ENCODE results near the gene DNAAF5. TPM values are rescaled to one million over a fixed set of nuclear protein-coding genes. Genes with fewer than 3 reads are reported as not detected.

The DNAAF5 gene
- total RNA-seq: 15.3 to 23.2 TPM (median 16.6 TPM) in 3 replicates
- long read RNA-seq, transcript DNAAF5-201 (13 exons, 3,410 nt): major isoform, 59 of 77 reads
- long read RNA-seq, partial matches to known transcripts: 6 of 77 reads
- long read RNA-seq, other reads (novel, unspliced or antisense): 11 of 77 reads

- Mint-ChIP-seq H3K27ac (ENCODE audit: unreplicated experiment) (no peak within 1 kb of the TSS), H3K36me3 (ENCODE audit: low read depth) (peaks cover 13% of the 10 kb centered on the region), H3K4me3 (ENCODE audit: unreplicated experiment) (peak within 1 kb of the TSS; percentile 79), H3K4me1 (ENCODE audit: low read depth) (peaks cover 32% of the 10 kb centered on the region), H3K27me3 (ENCODE audit: low read depth) (no peaks in the 10 kb centered on the region), H3K9me3 (ENCODE audit: low read depth) (peaks cover 6% of the 10 kb centered on the region)
- TF ChIP-seq CTCF (IDR thresholded peaks at IDR 0.05): no peak
- peak; percentile 67 for DNase-seq (ENCODE audit: low spot score)
Measured at GRCh38 chr7:726084-726853, at the start of gene DNAAF5. Gene DNAAF5, plus strand, starts transcription at chr7:726699. Its CDS starts 22 bp downstream, at chr7:726721.

- peaks cover 5% of the 10 kb centered on the region for H3K4me1 Mint-ChIP-seq (ENCODE audit: low read depth)
- H3K27me3 Mint-ChIP-seq (ENCODE audit: low read depth): no peaks in the 10 kb centered on the region
Measured at GRCh38 chr7:676972-677385, 49.5 kb upstream of the DNAAF5 start.

GRCh38 chr7:680411-681127, 45.9 kb upstream of the DNAAF5 start:
- no peak for TF ChIP-seq CTCF (IDR thresholded peaks at IDR 0.05)
- Mint-ChIP-seq H3K27ac (ENCODE audit: unreplicated experiment) (no peak overlapping the region), H3K27me3 (ENCODE audit: low read depth) (no peaks in the 10 kb centered on the region), H3K4me3 (ENCODE audit: unreplicated experiment) (no peak overlapping the region), H3K9me3 (ENCODE audit: low read depth) (peaks cover 6% of the 10 kb centered on the region), H3K36me3 (ENCODE audit: low read depth) (peaks cover 10% of the 10 kb centered on the region), H3K4me1 (ENCODE audit: low read depth) (no peaks in the 10 kb centered on the region)
- peak; percentile 78 for DNase-seq (ENCODE audit: low spot score)

More at GRCh38 chr7:676972-677385, 49.5 kb upstream of the DNAAF5 start:
- Mint-ChIP-seq H3K9me3 (ENCODE audit: low read depth) (peaks cover 3% of the 10 kb centered on the region), H3K36me3 (ENCODE audit: low read depth) (peaks cover 8% of the 10 kb centered on the region), H3K27ac (ENCODE audit: unreplicated experiment) (no peak overlapping the region), H3K4me3 (ENCODE audit: unreplicated experiment) (no peak overlapping the region)
- DNase-seq (ENCODE audit: low spot score): peak; percentile 66
- TF ChIP-seq CTCF (IDR thresholded peaks at IDR 0.05): no peak

- TF ChIP-seq CTCF (IDR thresholded peaks at IDR 0.05): no peak
- Mint-ChIP-seq H3K27me3 (ENCODE audit: low read depth) (no peaks in the 10 kb centered on the region), H3K36me3 (ENCODE audit: low read depth) (peaks cover 16% of the 10 kb centered on the region), H3K27ac (ENCODE audit: unreplicated experiment) (no peak overlapping the region), H3K4me1 (ENCODE audit: low read depth) (no peaks in the 10 kb centered on the region), H3K4me3 (ENCODE audit: unreplicated experiment) (no peak overlapping the region), H3K9me3 (ENCODE audit: low read depth) (peaks cover 16% of the 10 kb centered on the region)
- peak; percentile 61 for DNase-seq (ENCODE audit: low spot score)
Measured at GRCh38 chr7:681551-682307, 44.8 kb upstream of the DNAAF5 start.

- H3K27ac Mint-ChIP-seq (ENCODE audit: unreplicated experiment): no peak overlapping the region
- no peaks in the 10 kb centered on the region for H3K27me3 Mint-ChIP-seq (ENCODE audit: low read depth)
- H3K36me3 Mint-ChIP-seq (ENCODE audit: low read depth): peaks cover 18% of the 10 kb centered on the region
- H3K9me3 Mint-ChIP-seq (ENCODE audit: low read depth): peaks cover 24% of the 10 kb centered on the region
- TF ChIP-seq CTCF (IDR thresholded peaks at IDR 0.05): no peak
- DNase-seq (ENCODE audit: low spot score): peak; percentile 68
- no peak overlapping the region for H3K4me3 Mint-ChIP-seq (ENCODE audit: unreplicated experiment)
- no peaks in the 10 kb centered on the region for H3K4me1 Mint-ChIP-seq (ENCODE audit: low read depth)
Measured at GRCh38 chr7:682810-683209, 43.7 kb upstream of the DNAAF5 start.
